HG03064 (cell line): ENCODE results near the gene SNX9.
"Not testable (repeated sequence)": the region's sequence is repeated elsewhere in the genome, so short reads cannot be mapped to it uniquely, and the experiment has no call there.

Experiments
- ATAC-seq: cut with Tn5 transposase; IDR thresholded peaks from one replicate; pipeline ENCODE4 v1.9.1; 2021; ENCODE audit warnings: low read depth; ENCODE audit not compliant: unreplicated experiment

Gene SNX9

DNA sequence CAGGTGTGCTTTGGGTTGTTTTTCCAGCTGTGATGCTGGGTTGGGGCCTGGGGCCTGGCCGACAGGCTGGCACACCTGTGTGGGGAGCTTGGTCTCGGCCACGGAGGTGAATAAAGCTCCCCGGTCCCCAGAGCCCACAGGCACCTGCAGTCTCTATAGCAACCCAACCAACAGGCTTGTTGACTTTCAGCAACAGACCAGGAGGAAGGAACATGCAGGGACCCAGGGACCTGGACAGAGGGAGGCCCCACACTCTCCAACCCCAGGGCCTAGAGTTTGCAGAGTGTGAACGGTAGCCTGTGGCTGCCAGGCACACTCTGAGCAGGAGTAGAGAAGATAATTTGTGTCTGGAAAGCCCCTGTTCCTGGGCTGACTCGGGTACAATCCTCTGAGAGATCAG is 144.0 kb downstream of the SNX9 start:
- no peak for ATAC-seq

DNA sequence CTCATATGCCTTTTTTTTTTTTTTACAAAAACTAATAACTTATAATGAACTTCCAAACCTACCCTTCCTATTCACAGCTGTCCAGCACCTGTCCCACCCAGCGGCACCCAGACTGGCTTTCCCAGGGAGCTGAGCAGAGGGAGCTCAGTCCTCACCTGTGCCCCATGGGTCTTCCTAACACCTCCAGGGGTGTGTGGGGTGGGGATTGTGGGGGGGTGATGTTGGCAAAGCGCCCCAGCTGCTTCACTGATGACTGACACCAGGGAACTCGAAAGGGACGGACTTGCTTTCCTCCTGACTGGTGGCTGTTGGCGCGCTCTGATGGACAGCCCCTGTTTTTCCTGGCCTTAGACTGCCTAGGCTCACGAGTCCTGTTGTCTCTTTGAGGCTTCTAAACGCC is 144.4 kb downstream of the SNX9 start:
- ATAC-seq = no peak

- ATAC-seq = not testable (repeated sequence)
Measured at GRCh38 chr6:157972177-157972576, 149.1 kb downstream of the SNX9 start.

DNA sequence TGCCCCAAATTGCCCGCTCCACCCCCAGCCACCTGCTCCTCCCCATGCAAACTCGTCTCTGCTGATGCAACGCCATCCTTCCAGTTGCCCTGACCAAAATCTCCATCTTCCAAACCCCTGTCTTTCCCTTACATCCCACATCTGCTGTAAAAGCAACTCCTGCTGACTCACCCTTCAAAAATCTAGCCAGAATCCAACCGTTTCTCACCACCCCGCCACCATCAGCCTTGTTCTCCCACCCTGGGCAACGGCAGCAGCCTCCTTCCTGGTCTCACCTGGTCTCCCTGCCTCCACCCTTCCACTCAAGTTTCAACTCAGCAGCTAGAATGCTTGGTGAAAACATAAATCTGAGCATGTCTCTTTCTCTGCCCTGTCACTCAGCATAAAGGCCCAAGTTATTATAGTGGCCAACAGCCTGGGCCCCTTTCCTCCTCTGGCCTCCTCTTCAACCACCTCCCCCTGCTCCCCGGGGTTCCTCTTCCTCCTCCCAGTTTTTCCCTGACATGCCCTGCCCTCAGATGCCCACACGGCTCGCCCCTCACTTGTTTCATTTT is 151.4 kb downstream of the SNX9 start:
- no peak for ATAC-seq

DNA sequence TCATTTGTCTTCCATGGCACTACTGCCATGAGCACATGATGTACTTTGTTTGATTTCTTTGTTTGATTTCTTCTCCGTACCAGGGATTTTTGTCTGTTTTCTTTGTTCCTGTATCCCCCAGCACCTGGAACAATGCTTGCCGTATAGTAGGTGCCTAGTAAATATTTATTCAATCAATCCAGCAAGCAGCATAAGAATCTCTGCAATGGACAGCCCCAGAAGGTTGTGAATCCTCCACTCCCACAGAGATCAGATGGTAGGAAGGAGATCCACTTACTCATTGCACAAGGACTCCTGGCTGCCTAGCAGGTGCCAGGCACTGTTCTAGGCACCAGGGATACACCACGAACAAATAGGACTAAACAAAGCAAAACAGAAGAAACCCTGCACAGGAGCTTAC is 151.9 kb downstream of the SNX9 start:
- ATAC-seq = no peak

DNA sequence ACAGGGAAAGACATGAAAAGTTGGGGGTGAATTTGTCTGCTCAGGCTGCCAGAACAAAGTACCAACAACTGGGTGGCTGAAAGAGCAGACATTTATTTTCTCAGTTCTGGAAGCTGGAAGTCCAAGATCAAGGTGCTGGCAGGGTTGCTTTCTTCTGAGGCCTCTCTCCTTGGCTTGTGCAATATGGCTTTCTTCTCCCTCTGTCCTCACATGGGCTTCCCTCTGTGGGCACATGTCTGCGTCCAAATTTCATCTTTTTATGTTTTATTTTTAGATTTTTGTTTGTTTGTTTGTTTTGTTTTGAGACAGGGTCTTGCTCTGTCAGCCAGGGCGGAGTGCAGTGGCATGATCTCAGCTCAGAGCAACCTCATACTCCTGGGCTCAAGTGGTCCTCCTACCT is 152.4 kb downstream of the SNX9 start:
- ATAC-seq = no peak

- no peak for ATAC-seq
Measured at GRCh38 chr6:157976345-157977175, 153.5 kb downstream of the SNX9 start.

DNA sequence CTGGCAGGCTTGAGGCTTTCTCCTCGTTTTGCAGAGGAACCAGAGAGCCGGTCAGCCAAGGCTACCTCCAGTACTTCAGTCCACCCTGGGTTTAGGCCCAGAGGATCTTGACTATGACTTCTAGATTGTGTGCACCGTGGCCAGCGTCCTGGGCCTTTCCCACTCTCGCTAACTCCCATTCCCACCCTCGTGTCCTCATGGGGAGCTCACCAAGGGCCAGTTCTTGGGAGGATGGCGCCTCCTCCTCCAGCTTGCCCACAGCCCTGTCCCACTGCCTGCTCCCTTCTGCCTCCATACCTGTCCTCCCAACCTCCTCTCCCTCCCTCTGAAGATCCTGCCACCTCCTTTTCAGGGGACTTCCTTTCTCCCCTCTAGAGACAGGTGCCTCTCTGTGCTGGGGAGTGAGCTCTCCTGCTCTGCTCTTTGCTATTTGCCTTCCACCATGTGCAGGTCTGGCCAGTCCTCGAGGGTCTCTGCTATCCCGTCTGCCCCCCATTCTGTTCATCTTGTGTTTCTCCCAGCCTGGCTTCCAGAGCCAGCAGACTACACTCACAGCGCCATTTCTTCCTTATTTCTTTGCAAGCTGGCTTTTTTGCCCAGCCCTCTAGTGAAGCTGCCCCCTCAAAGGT is 154.2 kb downstream of the SNX9 start:
- ATAC-seq = no peak

- ATAC-seq = no peak
Measured at GRCh38 chr6:157978021-157978783, 155.2 kb downstream of the SNX9 start.

DNA sequence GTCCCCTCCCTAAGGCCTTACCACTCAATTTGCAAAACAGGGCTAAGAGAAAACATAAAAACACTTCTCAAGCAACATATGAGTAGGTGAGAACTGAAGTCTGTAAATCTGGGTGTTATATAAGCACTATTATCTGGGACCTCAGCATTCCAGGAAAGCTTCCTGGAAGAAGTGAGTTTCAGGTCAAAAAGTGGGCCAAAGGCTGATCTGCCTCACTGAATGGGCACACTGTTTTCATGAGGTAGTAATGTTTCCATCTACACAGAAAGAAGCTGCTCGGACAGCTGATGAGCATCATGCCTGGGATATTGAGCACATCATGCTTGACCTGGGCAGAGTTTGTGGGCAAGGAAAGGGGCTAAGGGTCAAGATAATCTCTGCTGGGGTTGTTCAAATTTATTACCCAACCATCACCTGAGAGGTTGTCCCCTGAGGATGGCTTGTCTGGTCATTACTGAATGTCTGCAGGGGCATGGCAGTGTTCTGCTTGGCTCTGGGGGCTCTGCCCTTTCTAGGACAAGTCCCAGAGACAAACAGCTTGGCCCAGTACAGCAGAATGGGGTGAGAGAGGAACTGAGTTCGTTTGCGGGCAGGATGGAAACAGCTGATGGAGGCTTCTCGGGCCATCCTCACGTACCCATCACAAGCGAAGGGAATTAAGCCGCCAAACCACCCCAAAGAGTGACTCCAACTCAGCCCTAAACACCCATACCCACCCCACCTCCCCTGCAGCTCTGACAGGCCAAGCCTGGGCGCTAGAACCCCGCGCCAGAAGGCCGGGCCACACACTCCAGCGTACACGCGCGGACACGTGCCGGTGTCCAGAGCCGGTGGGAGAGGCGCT is 157.5 kb downstream of the SNX9 start:
- peak; percentile 3 for ATAC-seq

GRCh38 chr6:157981132-157981394 is 158.0 kb downstream of the SNX9 start:
- ATAC-seq = peak; percentile 29

DNA sequence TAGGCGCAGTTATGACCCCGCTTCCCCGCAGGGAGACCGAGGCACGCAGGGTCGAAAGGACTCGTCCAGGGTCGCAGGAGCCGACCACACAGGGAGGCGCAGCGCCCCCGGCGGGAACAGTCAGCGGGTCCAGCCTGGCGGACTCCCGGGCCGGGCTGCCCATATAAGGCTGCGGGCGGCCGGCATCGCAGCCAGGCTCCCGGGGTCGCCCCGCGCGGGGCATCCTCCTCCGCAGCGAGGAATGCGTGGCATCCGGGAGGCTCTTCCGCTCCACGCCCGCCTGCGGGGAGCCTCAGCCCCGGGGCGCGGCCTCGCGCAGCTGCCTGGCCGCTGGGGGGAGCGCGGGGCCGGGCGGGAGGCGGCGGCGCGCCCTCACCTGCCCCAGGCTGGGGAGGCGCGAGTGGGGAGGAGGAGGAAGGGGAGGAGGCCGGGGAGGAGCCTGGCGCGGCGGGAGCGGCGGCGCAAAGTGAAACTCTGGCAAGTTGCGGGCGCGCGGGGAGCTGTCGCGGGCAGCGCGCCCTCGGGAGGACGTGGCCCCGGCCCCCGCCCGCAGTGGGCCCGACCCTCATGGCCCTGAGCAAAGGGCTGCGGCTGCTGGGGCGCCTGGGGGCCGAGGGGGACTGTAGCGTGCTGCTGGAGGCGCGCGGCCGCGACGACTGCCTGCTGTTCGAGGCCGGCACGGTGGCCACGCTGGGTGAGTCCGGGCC is 158.5 kb downstream of the SNX9 start, which contains the start of gene SYNJ2:
TSS of gene SYNJ2 (plus strand) at position 469 of the 707 bp plus-strand sequence. CDS start at position 568, 99 bp downstream.
- ATAC-seq = peak; percentile 74

GRCh38 chr6:157982102-157982562 is 159.1 kb downstream of the SNX9 start:
- ATAC-seq = peak; percentile 26

DNA sequence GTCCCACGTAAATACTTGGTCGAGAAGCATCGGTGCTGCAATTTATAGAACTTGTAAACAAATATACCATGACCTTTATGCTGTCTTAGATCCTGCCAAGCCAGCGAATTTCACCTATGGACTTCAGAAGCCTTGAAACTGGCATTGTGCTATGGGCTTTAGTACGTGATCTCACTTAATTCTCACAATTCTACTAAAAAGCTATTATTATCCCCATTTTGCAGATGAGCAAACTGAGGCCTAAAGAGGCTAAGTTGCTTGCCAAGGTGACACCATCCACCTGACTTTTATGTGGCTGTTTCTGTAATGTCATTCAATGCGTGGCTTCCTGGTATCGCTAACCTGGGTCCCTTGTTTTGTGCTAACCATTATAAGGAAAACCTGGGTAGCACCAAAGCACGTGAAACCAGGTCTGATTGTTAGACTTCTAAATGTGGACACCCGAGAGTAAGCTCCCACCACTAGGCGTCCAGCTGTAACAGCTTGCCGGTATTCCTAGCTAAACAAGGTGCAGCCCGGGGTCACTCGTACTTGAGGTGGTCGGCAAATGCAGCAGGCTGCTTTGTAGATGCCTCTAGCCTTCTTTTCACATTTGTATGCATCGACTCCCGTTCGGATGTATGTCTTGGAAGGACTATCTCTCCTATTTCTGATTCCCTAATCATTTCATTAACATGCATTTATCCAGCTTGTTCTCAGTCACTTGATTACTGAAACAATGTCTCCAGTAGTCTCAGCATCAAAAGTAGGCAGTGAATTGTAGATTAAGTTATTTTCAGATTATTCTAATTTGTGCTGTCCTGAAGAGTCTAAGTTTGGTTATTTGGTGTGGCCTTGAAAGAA is 159.7 kb downstream of the SNX9 start:
- no peak for ATAC-seq

DNA sequence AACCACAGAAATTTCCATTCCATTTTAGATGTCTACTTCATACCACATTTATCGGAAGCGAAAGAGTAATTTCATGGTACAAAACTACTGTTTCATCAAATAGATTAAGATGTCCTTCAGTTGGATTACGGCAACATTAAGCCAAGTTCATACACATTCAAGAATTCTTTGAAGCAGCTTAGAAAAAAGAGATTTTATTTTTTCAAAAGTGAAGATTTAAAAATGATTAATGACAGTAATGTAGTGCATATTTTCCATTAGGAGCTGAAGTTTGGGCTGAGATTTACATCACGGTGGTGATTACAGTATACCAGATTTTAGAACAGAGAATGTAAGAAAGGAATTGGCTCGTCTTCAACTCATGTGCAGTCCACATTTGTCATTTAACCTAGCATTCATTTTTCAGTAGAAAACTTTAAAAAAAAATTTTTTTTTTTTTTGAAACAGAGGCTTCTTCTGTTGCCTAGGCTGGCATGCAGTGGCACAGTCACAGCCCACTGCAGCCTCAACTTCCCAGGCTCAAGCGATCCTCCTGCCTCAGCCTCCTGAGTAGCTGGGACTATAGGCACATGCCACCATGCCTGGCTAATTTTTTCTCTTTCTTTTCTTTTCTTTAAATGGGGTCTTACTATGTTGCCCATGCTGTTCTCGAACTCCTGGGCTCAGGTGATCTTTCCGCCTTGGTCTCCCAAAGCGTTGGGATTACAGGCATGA is 160.5 kb downstream of the SNX9 start:
- no peak for ATAC-seq

DNA sequence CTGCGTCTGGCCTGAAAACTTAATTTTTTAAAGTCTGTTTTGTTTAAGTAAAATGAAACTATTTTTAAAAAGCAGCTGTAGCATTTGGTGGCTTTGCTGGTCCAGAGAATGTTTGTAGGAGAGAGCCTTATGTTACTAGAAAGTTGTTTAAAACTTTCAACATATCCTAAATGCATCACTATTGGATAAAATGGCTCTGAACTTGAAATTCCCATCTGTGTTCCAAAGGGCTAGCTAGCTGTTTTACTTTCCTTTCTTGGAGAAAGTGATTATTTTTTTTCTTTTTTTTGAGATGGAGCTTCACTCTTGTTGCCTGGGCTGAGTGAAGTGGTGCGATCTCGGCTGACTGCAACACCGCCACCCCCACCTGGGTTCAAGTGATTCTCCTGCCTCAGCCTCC is 161.1 kb downstream of the SNX9 start:
- no peak for ATAC-seq

GRCh38 chr6:157984686-157985225 is 161.7 kb downstream of the SNX9 start:
- ATAC-seq = no peak
